22Rv1 (cell line): ENCODE results near the gene CHPF.

Experiments used
- ZFX ChIP-seq: fragments of 450-650 bp; IDR thresholded peaks from 2 replicates; pipeline ENCODE4 v1.6.1; 2017; ENCODE audit warnings: antibody characterized with exemption, borderline replicate concordance
- TF ChIP-seq, protein P1 (sequence below): fragments of 450-650 bp; IDR thresholded peaks from 2 replicates; pipeline ENCODE4 v1.5.1; 2017; ENCODE audit warnings: mild to moderate bottlenecking

DNA sequence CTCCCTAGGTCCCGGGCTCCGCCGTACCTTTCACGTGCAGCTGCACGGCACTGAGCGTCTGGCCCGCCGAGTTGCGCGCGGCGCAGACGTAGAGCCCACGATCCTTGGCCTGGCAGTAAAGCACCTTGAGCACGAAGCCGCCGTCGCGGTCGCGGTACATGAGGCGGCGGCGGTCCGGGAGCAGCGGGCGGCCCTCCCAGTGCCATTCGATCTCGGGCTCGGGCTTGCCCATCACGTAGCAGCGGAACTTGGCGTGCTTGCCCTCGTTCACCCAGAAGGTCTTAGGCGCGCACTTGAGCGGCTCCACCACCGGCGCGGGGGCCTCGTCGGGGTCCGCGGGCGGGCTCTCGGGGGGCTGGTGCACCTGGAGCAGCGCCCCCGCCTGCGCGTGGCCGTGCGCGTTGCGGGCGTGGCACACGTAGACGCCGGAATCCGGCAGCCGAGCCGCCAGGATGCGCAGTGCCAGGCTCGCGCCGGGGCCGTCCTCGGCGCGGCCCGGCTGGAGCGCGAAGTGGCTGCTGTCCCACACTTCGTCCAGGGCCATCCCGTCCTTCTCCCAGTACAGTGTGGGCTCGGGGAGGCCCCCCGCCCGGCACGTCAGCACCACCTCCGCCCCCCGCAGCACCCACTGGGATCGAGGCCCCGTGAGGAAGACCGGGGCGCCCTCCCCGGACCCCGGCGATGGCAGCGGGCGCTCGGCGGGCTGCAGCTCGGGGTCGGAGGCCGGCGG lies 26.8 kb upstream of the CHPF start:
- TF ChIP-seq, protein P1, sequence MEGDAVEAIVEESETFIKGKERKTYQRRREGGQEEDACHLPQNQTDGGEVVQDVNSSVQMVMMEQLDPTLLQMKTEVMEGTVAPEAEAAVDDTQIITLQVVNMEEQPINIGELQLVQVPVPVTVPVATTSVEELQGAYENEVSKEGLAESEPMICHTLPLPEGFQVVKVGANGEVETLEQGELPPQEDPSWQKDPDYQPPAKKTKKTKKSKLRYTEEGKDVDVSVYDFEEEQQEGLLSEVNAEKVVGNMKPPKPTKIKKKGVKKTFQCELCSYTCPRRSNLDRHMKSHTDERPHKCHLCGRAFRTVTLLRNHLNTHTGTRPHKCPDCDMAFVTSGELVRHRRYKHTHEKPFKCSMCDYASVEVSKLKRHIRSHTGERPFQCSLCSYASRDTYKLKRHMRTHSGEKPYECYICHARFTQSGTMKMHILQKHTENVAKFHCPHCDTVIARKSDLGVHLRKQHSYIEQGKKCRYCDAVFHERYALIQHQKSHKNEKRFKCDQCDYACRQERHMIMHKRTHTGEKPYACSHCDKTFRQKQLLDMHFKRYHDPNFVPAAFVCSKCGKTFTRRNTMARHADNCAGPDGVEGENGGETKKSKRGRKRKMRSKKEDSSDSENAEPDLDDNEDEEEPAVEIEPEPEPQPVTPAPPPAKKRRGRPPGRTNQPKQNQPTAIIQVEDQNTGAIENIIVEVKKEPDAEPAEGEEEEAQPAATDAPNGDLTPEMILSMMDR: peak; percentile 25; the same call in 1 of the 2 replicates
- TF ChIP-seq ZFX: no peak
